Neuronal stem cell (in vitro differentiated cells): ENCODE data around the gene ARFRP1.

Source experiments
- DNase-seq: peaks from one replicate; pipeline ENCODE4 v3.0.0-alpha.2; 2013; ENCODE audit warnings: low spot score
- H2AFZ ChIP-seq: one replicate; pipeline ENCODE4 v1.6.1; 2013; ENCODE audit warnings: mild to moderate bottlenecking, low read length, inconsistent platforms
- H2AK5ac ChIP-seq: 2 replicates; pipeline ENCODE4 v1.6.1; 2013; ENCODE audit warnings: low read depth, mild to moderate bottlenecking, inconsistent platforms, low read length, moderate library complexity, mixed read lengths
- H2BK120ac ChIP-seq: 2 replicates; pipeline ENCODE4 v1.6.1; 2013; ENCODE audit warnings: low read depth, mild to moderate bottlenecking, inconsistent platforms, low read length, moderate library complexity, mixed read lengths
- H2BK12ac ChIP-seq: one replicate; pipeline ENCODE4 v1.6.1; 2013; ENCODE audit warnings: low read length, inconsistent platforms
- H2BK15ac ChIP-seq: 2 replicates; pipeline ENCODE4 v1.6.1; 2013; ENCODE audit warnings: mild to moderate bottlenecking, low read length, inconsistent platforms, mixed read lengths
- H2BK5ac ChIP-seq: one replicate; pipeline ENCODE4 v1.6.1; 2013; ENCODE audit warnings: inconsistent platforms, mild to moderate bottlenecking, low read length, moderate library complexity
- H3K14ac ChIP-seq: one replicate; pipeline ENCODE4 v1.6.1; 2013; ENCODE audit warnings: low read length, inconsistent platforms
- H3K18ac ChIP-seq: 2 replicates; pipeline ENCODE4 v1.6.1; 2013; ENCODE audit warnings: low read length, inconsistent platforms
- H3K23ac ChIP-seq: 2 replicates; pipeline ENCODE4 v1.6.1; 2013; ENCODE audit warnings: low read depth, mild to moderate bottlenecking, mixed read lengths, low read length, inconsistent platforms; ENCODE audit not compliant: poor library complexity
- H3K27ac ChIP-seq: replicated peaks from 3 replicates; pipeline ENCODE4 v1.5.1; 2013; ENCODE audit warnings: low read length, inconsistent platforms
- H3K27me3 ChIP-seq, 3 experiments: 2 replicates each; pipeline ENCODE4 v1.6.1; 2013; ENCODE audit warnings: low read length in 3 of 3, mild to moderate bottlenecking in 2 of 3, inconsistent platforms in 1 of 3, low read depth in 1 of 3, mixed read lengths in 1 of 3, moderate library complexity in 1 of 3; ENCODE audit not compliant: control insufficient read depth in 3 of 3, insufficient read depth in 3 of 3
- H3K36me3 ChIP-seq, 2 donors: replicated peaks in 1 of 2; 2 replicates each; pipeline ENCODE4 v1.6.1; 2013; ENCODE audit warnings: low read length in 2 of 2; ENCODE audit not compliant: control insufficient read depth in 2 of 2, insufficient read depth in 2 of 2
- H3K4ac ChIP-seq: 2 replicates; pipeline ENCODE4 v1.6.1; 2013; ENCODE audit warnings: inconsistent platforms, mild to moderate bottlenecking, low read length, moderate library complexity
- H3K4me1 ChIP-seq, 2 donors: 1 replicate in 1 of 2; 2 replicates in 1 of 2; pipeline ENCODE4 v1.6.1; 2013; ENCODE audit warnings: low read length in 2 of 2, low read depth in 1 of 2; ENCODE audit not compliant: control insufficient read depth in 2 of 2, insufficient read depth in 1 of 2
- H3K4me2 ChIP-seq: one replicate; pipeline ENCODE4 v1.6.1; 2013; ENCODE audit warnings: mild to moderate bottlenecking, low read length, inconsistent platforms; ENCODE audit not compliant: insufficient read depth, poor library complexity, severe bottlenecking
- H3K4me3 ChIP-seq, 2 donors: 2 replicates each; pipeline ENCODE4 v1.5.1; 2013; ENCODE audit warnings: low read length in 2 of 2, mild to moderate bottlenecking in 2 of 2, inconsistent platforms in 1 of 2, moderate library complexity in 1 of 2
- H3K79me1 ChIP-seq: one replicate; pipeline ENCODE4 v1.6.1; 2013; ENCODE audit warnings: low read depth, mild to moderate bottlenecking, inconsistent platforms, low read length, moderate library complexity
- H3K9ac ChIP-seq: one replicate; pipeline ENCODE4 v1.6.1; 2013; ENCODE audit warnings: mild to moderate bottlenecking, low read depth, low read length, inconsistent platforms; ENCODE audit not compliant: poor library complexity
- H3K9me3 ChIP-seq, 2 donors: replicated peaks in 1 of 2; 2 replicates each; pipeline versions ENCODE3 to v1.6.1; 2013; ENCODE audit warnings: low read length in 2 of 2, mild to moderate bottlenecking in 2 of 2, inconsistent platforms in 1 of 2, low read depth in 1 of 2, mixed read lengths in 1 of 2, moderate library complexity in 1 of 2; ENCODE audit not compliant: control insufficient read depth in 2 of 2, insufficient read depth in 1 of 2
- H4K8ac ChIP-seq: one replicate; pipeline ENCODE4 v1.6.1; 2013; ENCODE audit warnings: low read depth, mild to moderate bottlenecking, inconsistent platforms, low read length, moderate library complexity
- H4K91ac ChIP-seq: one replicate; pipeline ENCODE4 v1.6.1; 2013; ENCODE audit warnings: low read length, low read depth, mild to moderate bottlenecking, inconsistent platforms; ENCODE audit not compliant: poor library complexity
- WGBS, 2 donors: extraction: QIAGEN DNeasy Blood & Tissue Kit; methylation state at CpG; one replicate each; pipeline ENCODE4 v1.1.7; 2013; ENCODE audit warnings: missing lambda C conversion rate in 2 of 2, mixed read lengths in 1 of 2; ENCODE audit not compliant: insufficient read length in 2 of 2, insufficient replicate concordance in 1 of 2; ENCODE audit errors: extremely low coverage in 2 of 2; 5-methylcytosine and 5-hydroxymethylcytosine counted together

Gene ARFRP1

DNA sequence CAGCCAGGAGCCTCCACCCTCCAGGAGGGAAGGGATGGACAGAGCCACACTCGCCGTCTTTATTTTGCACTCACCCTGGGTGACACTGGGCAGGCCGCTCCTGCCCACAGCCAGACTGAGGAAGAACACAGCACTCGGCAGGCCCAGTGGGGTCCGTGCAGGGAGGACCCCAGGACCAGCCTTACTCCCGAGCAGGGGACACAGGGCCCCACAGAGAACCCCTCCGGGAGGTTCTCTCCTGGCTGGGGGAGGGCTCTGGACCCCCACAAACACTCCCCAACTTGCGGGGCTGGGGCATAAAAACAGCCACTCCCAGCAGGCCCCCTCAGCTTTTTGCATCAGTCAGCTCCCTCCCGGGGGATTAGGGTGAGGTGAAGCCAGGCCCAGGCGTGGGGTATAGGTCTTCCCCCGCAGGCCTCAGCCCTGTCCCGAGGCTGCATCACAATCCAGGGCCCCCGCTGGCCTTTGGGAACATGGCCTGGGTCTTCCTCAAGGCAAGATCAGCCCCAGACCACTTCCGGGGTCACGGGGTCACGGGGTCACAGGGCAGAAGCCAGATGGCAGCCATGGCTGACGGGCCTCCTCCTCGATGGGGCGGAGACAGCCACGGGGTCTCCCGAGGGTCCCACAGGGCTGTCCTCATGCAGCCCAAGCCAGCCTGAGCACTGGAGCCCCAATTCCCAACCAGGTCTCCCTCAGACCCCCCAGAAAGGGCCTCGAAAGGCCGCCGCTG, 8.1 kb downstream of the ARFRP1 start:
- Histone ChIP-seq H2AK5ac (peak overlapping the region; percentile 56), H3K4me2 (no peak overlapping the region), H4K8ac (no peak overlapping the region), H3K18ac (no peak overlapping the region), H3K9me3 (no peaks in the 10 kb centered on the region), H2BK120ac (no peak overlapping the region), H3K4me3 (no peak overlapping the region), H2AFZ (no peak overlapping the region), H2BK12ac (no peak overlapping the region), H3K4ac (no peak overlapping the region), H3K23ac (peak overlapping the region; percentile 22), H3K9ac (peak overlapping the region; percentile 77), H3K27me3 (no peaks in the 10 kb centered on the region), H4K91ac (no peak overlapping the region), H3K4me1 (peaks cover 7 to 14% of the 10 kb centered on the region in 2 donors), H3K27ac (no peak overlapping the region), H2BK5ac (no peak overlapping the region), H3K14ac (no peak overlapping the region), H3K36me3 (peaks cover 7 to 47% of the 10 kb centered on the region in 2 donors), H3K79me1 (peaks cover 8% of the 10 kb centered on the region), H2BK15ac (no peak overlapping the region)
- no CpG with 5 or more reads among the region's 24 CpGs for WGBS, 2 donors
- DNase-seq = no peak

DNA sequence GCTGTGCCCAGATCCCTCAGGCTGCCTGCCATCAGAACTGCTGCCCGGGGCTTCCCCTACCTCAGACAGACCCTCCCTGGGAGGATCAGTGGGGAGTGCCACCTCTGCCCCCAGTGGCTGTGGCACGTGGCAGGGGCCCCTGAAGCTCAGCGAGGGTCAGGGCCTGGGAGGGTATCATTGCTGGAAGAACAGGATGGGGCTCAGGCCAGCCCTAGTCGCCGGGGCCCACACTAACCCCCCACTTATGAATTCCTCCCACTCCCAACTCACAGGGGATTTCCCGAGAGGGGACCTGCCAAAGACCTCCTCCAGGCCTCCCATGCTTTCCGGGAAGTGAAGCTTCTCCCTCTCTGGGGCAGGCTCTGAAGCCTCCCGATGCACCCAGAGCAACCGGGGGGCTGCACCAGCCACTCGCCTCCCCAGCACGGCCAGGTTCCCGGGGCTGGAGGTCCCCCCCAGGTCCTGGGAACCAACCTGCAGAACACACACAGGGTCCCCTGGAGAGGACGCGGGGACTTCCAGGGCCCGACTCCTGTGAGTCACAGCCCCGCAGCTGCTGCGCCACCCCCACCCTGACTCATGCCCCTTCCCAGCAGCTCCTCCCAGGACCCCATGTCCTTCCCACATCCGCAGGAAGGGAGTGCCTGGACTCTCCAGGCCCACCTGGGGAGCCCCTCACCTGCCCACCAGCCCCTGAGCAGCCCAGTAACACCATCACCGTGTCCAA, 8.9 kb downstream of the ARFRP1 start:
- peaks cover 6% of the 10 kb centered on the region for H3K79me1 ChIP-seq
- no peak overlapping the region for H3K4ac ChIP-seq
- peaks cover under 1 to 47% of the 10 kb centered on the region in 2 donors for H3K36me3 ChIP-seq
- no peak overlapping the region for H2BK15ac ChIP-seq
- H3K4me3 ChIP-seq = no peak overlapping the region
- DNase-seq = no peak
- no peak overlapping the region for H2AFZ ChIP-seq
- peak overlapping the region; percentile 63 for H3K9ac ChIP-seq
- H3K9me3 ChIP-seq = no peaks in the 10 kb centered on the region
- no CpG with 5 or more reads among the region's 19 CpGs for WGBS, 2 donors
- H3K18ac ChIP-seq = peak overlapping the region; percentile 28
- H2BK5ac ChIP-seq = no peak overlapping the region
- peaks cover 7 to 14% of the 10 kb centered on the region in 2 donors for H3K4me1 ChIP-seq
- no peak overlapping the region for H2BK120ac ChIP-seq
- no peak overlapping the region for H2BK12ac ChIP-seq
- peak overlapping the region; percentile 22 for H3K23ac ChIP-seq
- no peaks in the 10 kb centered on the region for H3K27me3 ChIP-seq
- no peak overlapping the region for H3K4me2 ChIP-seq
- no peak overlapping the region for H3K27ac ChIP-seq
- no peak overlapping the region for H4K91ac ChIP-seq
- H3K14ac ChIP-seq = no peak overlapping the region
- peak overlapping the region; percentile 56 for H2AK5ac ChIP-seq
- H4K8ac ChIP-seq = no peak overlapping the region

DNA sequence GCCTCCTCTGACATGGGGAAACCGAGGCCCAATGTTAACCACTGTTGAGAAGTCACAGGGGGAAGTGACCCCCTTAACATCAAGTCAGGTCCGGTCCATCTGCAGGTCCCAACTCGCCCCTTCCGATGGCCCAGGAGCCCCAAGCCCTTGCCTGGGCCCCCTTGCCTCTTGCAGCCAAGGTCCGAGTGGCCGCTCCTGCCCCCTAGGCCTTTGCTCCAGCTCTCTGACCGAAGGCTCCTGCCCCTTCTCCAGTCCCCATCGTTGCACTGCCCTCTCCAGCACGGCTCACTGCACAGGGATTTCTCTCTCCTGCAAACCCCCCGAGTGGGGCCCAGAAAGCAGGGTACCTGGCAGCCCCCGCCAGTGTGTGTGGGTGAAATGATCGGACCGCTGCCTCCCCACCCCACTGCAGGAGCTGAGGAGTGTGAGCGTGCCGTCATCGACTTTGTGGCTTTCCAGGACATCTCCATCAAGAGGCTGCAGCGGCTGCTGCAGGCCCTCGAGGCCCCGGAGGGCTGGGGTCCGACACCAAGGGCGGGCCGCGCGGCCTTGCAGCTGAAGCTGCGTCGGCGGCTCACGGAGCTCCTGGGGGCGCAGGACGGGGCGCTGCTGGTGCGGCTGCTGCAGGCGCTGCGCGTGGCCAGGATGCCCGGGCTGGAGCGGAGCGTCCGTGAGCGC, 9.8 kb downstream of the ARFRP1 start:
- H3K18ac ChIP-seq = no peak overlapping the region
- no peak overlapping the region for H3K27ac ChIP-seq
- no peak overlapping the region for H2AFZ ChIP-seq
- H3K14ac ChIP-seq = peak overlapping the region; percentile 21
- no peaks in the 10 kb centered on the region for H3K27me3 ChIP-seq
- no CpG with 5 or more reads among the region's 40 CpGs for WGBS, 2 donors
- no peak overlapping the region for H2BK5ac ChIP-seq
- H2BK120ac ChIP-seq = no peak overlapping the region
- DNase-seq = no peak
- no peak overlapping the region for H4K8ac ChIP-seq
- H4K91ac ChIP-seq = no peak overlapping the region
- H2BK15ac ChIP-seq = no peak overlapping the region
- peak overlapping the region; percentile 58 for H2BK12ac ChIP-seq
- peaks cover 0 to 2% of the 10 kb centered on the region in 2 donors for H3K9me3 ChIP-seq
- H3K36me3 ChIP-seq = peaks cover 0 to 44% of the 10 kb centered on the region in 2 donors
- H2AK5ac ChIP-seq = no peak overlapping the region
- no peak overlapping the region for H3K4me2 ChIP-seq
- peaks cover 7 to 14% of the 10 kb centered on the region in 2 donors for H3K4me1 ChIP-seq
- peak overlapping the region; percentile 85 for H3K23ac ChIP-seq
- H3K4ac ChIP-seq = no peak overlapping the region
- no peak overlapping the region for H3K4me3 ChIP-seq
- peaks cover 6% of the 10 kb centered on the region for H3K79me1 ChIP-seq
- H3K9ac ChIP-seq = peak overlapping the region; percentile 50
